HFFc6 (cell line): ENCODE data around the gene LTBP4. TPM values are rescaled to one million over a fixed set of nuclear protein-coding genes. Genes with fewer than 3 reads are reported as not detected.

Source experiments
- DNase-seq: peaks from one replicate; pipeline ENCODE4 v3.0.0-alpha.2; 2018
- H3K27ac Mint-ChIP-seq: 2 replicates; pipeline ENCODE4 v1.8.0; 2020; ENCODE audit warnings: mild to moderate bottlenecking, mixed read lengths
- H3K27me3 Mint-ChIP-seq: 2 replicates; pipeline ENCODE4 v1.8.0; 2021; ENCODE audit warnings: mild to moderate bottlenecking, moderate library complexity, mixed read lengths; ENCODE audit not compliant: insufficient read depth
- H3K36me3 Mint-ChIP-seq: 2 replicates; pipeline ENCODE4 v1.8.0; 2021; ENCODE audit warnings: low read depth, mixed read lengths
- H3K4me1 Mint-ChIP-seq: 2 replicates; pipeline ENCODE4 v1.8.0; 2020; ENCODE audit warnings: low read depth, mixed read lengths
- H3K4me3 Mint-ChIP-seq: 2 replicates; pipeline ENCODE4 v1.8.0; 2020; ENCODE audit warnings: mild to moderate bottlenecking, moderate library complexity, mixed read lengths
- H3K9me3 Mint-ChIP-seq: 2 replicates; pipeline ENCODE4 v1.8.0; 2020; ENCODE audit warnings: mild to moderate bottlenecking, mixed read lengths
- CTCF ChIP-seq: fragments of 200-600 bp; sonication (generic); IDR thresholded peaks from 2 replicates; pipeline ENCODE4 v1.5.0; 2021; ENCODE audit warnings: antibody characterized with exemption, mild to moderate bottlenecking
- total RNA-seq, 6 experiments: library from RNA; stranded (reverse); fragmentation: NEBNext Ultra II Directional; extraction: Animal tissue kit (Norgen Biotek cat#: 25700); gene quantifications; 2 replicates in 1 of 6; 3 replicates in 5 of 6; pipeline ENCODE4 v1.2.3, GENCODE V29; 2021

LTBP4 gene
- total RNA-seq, 6 experiments from 2014 or later: 36.6 to 54.9 (median 51.4) TPM

DNA sequence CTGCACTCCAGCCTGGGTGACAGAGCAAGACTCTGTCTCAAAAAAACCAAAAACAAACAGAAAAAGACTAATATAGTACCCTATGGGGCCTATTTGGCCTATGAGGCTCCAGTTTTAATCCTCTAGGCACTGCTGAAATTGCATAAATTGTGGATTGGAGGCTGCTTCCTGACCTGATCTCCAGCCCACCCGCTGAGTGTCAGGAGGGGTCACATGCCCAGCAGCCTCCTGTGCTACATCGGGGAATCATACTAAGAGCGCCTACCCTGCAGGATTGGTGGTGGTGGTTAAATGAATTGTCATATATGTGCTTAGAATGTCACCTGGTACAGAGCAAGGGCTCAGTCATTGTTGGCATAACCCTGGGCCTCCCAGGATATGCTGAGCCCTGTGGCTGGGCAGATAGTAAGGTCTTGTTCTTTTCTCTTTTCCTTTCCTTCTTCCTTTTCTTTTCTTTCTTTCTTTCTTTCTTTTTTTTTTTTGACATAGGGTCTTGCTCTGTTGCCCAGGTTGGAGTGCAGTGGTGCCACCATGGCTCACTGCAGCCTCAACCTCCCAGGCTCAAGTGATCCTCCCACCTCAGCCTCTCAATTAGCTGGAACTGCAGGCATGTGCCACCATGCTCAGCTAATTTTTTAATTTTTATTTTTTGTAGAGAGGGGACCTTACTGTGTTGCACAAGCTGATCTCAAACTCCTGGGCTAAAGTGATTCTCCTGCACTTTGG is 31.3 kb downstream of the LTBP4 start:
- Mint-ChIP-seq H3K27ac (no peak overlapping the region), H3K9me3 (no peaks in the 10 kb centered on the region), H3K4me1 (peaks cover 27% of the 10 kb centered on the region), H3K4me3 (no peak overlapping the region), H3K36me3 (peaks cover 10% of the 10 kb centered on the region), H3K27me3 (peaks cover 1% of the 10 kb centered on the region; the same call in 1 of the 2 replicates)
- TF ChIP-seq CTCF: no peak
- DNase-seq: no peak

DNA sequence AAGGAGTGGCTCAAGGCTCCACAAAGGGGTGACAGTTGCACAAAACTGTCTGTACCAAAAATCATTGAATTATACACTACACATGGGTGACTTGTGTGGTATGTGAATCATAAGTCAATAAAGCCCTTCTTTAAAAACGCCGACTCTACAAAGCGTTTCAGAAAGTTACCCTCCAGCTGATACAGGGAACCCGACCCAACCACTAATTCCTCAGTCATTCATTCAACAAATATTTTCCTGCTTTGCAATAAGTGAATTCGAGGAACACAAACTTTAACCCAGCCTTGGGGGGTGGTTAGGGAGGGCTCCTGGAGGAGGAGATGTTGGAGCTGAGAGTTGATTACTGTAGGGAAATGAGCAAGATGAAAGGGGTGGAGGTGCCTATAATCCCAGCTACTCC is 32.0 kb downstream of the LTBP4 start:
- TF ChIP-seq CTCF: no peak
- peak overlapping the region; percentile 82 for H3K4me3 Mint-ChIP-seq
- H3K36me3 Mint-ChIP-seq: peaks cover 10% of the 10 kb centered on the region
- H3K9me3 Mint-ChIP-seq: no peaks in the 10 kb centered on the region
- peaks cover 27% of the 10 kb centered on the region for H3K4me1 Mint-ChIP-seq
- H3K27me3 Mint-ChIP-seq: peaks cover 1% of the 10 kb centered on the region; the same call in 1 of the 2 replicates
- H3K27ac Mint-ChIP-seq: peak overlapping the region; percentile 46; the same call in 1 of the 2 replicates
- peak; percentile 48 for DNase-seq

- no peak for TF ChIP-seq CTCF
- Mint-ChIP-seq H3K27ac (no peak overlapping the region), H3K36me3 (no peaks in the 10 kb centered on the region), H3K4me3 (no peak overlapping the region), H3K9me3 (no peaks in the 10 kb centered on the region), H3K4me1 (peaks cover 46% of the 10 kb centered on the region), H3K27me3 (peaks cover 3% of the 10 kb centered on the region; the same call in 1 of the 2 replicates)
- no peak for DNase-seq
These were observed 37.2 kb downstream of the LTBP4 start for GRCh38 chr19:40638327-40638726.

- peaks cover 3% of the 10 kb centered on the region; the same call in 1 of the 2 replicates for H3K27me3 Mint-ChIP-seq
- no peaks in the 10 kb centered on the region for H3K9me3 Mint-ChIP-seq
- H3K4me3 Mint-ChIP-seq: no peak overlapping the region
- TF ChIP-seq CTCF: no peak
- peak overlapping the region; percentile 16; the same call in 1 of the 2 replicates for H3K27ac Mint-ChIP-seq
- H3K36me3 Mint-ChIP-seq: no peaks in the 10 kb centered on the region
- peaks cover 37% of the 10 kb centered on the region for H3K4me1 Mint-ChIP-seq
- DNase-seq: no peak
These were observed 38.4 kb downstream of the LTBP4 start for GRCh38 chr19:40639638-40639982.

DNA sequence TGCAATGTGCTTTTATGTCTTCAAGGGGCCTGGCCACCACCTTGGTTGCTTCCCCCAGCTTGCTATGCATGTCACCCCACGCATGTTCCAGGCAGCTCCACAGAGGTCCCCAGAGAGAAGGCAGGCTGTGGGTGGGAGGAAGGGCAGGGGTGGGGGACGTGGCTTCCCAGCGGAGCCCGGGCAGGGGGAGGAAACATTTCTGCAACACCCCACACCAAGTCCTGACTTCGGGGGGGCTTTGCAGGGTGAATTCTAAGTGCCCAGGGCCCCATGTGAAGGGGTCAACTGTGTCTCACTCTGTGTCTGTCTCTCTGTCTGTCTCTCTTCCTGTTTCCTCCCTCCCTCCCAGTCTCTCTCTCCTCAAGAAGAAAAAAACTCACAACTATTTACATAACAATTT is 39.6 kb downstream of the LTBP4 start:
- no peak for TF ChIP-seq CTCF
- Mint-ChIP-seq H3K4me1 (peaks cover 40% of the 10 kb centered on the region), H3K9me3 (no peaks in the 10 kb centered on the region), H3K27ac (peak overlapping the region; percentile 59), H3K4me3 (no peak overlapping the region), H3K36me3 (no peaks in the 10 kb centered on the region), H3K27me3 (peaks cover 3% of the 10 kb centered on the region; the same call in 1 of the 2 replicates)
- no peak for DNase-seq
